SIG-M5 (cell line): Measurements from ENCODE around the gene PLSCR2.
"Not testable (repeated sequence)": the region's sequence is repeated elsewhere in the genome, so short reads cannot be mapped to it uniquely, and the experiment has no call there.

ENCODE experiments used
- DNase-seq: peaks from one replicate; lab custom pipeline; 2025; lab: John Stamatoyannopoulos, UW

PLSCR2 gene

DNA sequence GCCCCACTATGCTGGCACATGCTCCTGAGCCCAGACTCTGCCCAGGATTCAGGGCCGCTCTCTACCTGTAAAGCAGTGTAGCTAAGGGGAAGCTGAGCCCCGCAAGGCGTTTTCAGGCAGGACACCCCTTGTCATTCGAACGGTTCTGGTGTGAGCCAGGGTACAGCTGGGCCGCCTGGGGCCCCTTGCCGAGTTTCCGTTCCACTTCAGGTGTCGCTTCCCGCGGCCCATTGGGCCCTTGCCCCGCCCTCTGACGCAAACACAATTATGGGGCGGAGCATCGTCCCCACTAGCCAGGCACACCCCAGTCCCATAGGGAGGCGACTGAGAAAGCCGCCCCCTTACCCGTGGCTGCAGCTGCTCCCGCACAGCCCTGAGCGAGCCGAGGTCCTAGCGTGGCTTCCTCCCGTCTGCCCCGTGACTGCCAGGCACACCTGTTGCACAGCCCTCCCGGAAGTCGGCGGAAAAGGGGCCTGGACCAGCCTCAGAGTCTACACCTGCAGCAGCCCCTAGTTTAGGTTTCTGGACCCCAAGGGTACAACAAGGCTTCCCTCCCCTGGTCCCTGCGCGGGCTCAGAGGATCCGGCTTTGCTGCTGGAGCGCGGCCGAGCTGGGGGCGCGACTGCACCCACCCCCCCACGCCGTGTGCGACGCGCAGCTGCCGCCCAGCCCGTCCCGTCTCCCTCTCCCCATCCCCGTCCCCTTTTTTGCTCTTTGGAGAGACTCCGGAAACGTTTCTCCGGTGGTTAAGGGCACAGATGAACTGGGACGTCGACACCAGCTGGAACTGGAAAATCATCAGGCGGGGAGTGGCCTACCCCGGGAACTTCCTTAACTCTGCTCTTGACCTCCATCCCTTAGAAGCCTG lies at the start of gene PLSCR2:
PLSCR2 (minus strand) TSS at position 412 of the 868 bp plus-strand sequence. CDS start 9,657 bp downstream, outside the sequence.
- no peak for DNase-seq

DNA sequence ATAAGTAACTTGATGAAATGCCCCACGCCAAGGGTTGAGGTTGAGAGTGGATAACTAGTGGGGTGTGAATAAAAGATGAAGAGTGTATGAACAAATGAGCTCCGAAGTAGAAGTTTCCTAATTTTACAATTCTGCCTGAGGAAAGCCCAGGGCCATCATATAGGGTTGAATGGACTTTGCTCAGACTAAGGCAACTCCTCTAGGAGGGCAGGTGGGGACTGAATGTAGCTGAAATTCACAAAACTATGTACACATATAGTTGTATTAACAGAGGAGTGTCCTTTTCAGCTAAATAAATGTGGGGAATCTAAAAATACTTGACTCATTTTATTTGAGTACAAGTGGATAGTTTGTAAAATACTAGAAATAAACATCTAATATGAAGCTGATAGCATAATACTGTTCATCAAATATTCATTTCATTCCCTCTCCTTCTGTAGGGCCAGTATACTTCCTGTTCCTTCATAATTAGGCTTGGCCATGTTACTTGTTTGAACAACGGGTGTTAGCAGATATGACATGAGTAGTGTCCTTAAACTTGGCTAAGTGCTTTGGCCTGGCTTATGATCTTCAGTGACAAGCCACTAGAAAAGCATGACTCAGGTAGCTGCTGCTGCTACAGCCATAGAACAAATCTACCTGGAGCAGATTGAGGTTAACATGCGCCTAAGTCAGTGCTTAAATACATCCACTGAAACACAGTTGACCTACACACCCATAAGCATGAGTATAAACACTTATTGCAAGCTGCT lies 48.5 kb upstream of the PLSCR2 start:
- DNase-seq = no peak

DNA sequence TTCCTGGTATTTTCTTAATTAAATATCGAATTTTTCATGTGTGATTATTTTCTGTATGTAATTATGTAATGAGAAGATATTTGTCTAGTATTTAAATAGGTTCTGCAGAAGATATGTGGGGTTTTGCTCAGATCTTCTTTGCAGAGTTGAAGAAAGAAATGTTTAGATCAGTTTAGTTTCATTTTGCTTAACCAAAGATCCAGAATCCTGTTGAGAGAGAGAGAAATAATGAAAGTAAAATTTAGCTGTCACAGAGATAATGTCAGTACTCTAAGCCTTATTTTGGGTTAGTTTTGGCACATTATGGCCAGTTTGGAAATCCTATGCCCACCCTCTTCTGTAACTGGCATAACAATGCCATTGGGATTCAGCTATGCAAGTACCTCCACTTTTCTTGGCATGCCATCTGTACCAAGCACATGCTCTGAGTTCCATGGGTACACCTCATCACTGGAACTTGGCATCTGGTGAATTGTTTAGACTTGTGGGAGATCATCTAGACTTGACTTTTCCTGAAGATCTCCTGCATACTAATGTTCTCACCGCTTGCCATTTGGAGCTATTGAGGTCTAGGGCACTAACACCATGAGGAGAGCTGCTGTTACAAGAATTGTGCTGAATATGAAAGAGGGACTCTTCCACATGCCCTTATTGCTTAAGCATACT lies 44.2 kb upstream of the PLSCR2 start:
- no peak for DNase-seq

GRCh38 chr3:146511402-146512134 lies 42.2 kb upstream of the PLSCR2 start:
- DNase-seq = no peak

DNA sequence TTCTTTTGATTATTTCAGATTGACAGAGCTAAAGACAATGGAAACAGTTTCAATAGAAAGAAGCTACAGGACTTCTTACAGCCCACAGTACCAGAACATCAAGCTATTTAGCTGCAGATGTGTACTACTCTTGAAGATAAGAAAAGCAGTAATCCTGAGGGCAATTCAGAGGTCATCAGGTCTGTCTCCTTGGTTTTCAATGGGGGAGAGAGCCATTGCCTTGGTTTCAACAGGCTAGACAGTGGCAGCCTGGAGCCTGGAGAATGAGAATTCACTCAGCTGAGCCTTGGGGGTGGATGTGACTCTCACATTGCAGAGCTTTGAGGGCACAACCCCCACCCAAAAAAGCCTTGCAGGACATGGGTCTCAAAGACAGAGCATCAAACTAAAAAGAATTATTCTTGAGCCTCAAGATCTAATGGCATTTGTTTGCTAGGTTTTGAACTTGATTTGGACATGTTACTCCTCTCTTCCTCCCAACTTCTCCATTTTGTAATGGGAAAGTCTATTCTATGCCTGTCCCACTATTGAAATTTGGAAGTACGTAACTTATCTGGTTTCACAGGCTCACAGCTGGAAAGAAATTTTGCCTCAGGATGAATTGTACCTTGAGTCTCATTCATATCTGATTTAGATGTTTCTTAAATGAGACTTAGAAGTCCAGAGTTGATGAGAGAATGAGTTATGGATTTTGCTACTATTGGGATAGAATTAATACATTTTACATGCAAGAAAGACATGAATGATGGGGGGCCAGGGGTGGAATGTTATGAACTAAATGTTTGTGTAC lies 38.2 kb upstream of the PLSCR2 start:
- no peak for DNase-seq

DNA sequence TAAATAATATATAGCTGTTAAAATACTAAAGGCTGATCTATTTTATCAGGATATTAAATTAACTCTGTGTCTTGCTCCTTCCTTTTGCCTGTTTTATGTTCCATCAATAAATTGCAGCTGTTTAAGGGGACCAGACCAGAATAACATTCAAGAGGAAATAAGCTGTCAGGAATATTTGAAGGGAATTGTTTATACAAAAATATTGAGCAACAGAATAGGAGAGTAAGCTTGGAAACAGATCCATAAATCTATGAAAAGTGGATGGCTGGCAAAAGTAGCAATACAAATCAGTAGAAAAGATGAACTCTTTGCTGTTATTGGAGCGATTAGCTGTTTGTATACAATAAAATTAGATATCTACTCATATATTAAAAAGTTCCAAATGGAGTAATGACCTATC lies 36.2 kb upstream of the PLSCR2 start:
- no peak for DNase-seq

GRCh38 chr3:146504498-146505197 lies 35.3 kb upstream of the PLSCR2 start:
- no peak for DNase-seq

GRCh38 chr3:146503461-146504202 lies 34.3 kb upstream of the PLSCR2 start:
- no peak for DNase-seq

DNA sequence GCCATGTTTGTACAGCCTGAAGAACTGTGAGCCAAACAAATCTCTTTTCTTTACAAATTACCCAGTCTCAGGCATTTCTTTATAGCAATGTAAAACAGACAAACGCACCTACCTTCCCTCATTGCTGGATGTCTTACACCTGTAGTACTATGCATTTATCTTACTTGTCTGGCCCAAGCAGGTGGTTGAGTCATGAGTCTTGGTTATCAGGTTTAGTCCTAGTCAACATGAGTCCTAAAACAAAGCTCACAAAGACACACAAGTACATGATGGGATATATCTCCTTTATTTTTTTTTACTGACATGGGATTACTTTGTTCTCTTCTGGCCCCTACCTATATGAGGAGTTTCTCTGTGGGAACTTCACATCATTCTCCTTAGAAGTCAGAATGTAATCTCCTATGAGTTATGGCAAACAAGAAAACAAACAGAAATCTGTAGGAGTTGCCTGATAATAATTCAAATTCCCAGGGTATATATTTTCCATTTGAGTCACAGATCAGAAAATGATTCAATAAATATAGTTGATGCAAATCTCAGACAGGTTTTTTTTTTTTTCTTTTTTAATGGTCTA lies 33.6 kb upstream of the PLSCR2 start:
- DNase-seq = no peak

GRCh38 chr3:146501752-146502151 lies 32.4 kb upstream of the PLSCR2 start:
- no peak for DNase-seq

- no peak for DNase-seq
Observed at GRCh38 chr3:146499701-146500100, 30.3 kb upstream of the PLSCR2 start.

GRCh38 chr3:146498002-146498736 lies 28.8 kb upstream of the PLSCR2 start:
- no peak for DNase-seq

GRCh38 chr3:146497145-146497843 lies 27.9 kb upstream of the PLSCR2 start:
- DNase-seq = not testable (repeated sequence)

GRCh38 chr3:146496726-146497125 lies 27.4 kb upstream of the PLSCR2 start:
- DNase-seq = no peak

DNA sequence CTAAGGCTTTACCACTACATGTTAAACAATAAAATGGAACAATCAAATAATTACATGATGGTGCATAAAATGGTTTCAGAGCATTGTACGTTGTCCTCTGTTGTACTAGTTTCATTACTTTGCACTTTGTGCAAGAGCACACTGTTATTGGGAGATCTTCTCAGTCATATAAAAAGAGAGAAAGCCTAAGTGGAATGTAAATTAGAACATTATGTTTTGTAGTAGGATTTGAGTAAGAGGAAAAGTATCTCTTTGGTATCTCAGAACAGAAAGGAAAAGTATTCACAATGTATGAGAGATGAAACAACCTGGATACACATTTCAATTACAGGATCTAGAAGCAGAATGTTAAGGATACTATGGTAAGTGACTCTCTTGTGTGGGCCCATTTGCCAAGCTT lies 26.9 kb upstream of the PLSCR2 start:
- no peak for DNase-seq

DNA sequence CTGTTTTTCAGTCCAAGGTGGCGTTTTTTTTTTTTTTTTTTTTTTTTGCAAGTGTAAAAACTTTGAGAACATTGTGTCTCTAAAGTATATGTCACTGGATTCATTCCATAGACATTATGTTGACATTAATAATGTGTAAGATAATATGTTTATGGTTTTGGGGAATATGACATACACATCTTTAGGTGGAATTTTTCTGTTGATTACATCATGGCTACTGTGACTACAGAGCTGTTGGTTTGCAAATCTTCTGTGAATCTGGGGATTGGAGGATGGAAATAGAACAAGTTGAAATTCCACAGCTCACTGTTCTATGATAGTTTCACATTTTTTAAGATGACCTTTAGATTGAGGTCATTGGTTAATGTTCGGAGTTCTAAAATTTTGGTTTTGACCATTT lies 24.4 kb upstream of the PLSCR2 start:
- no peak for DNase-seq

GRCh38 chr3:146493221-146493620 lies 23.9 kb upstream of the PLSCR2 start:
- no peak for DNase-seq

DNA sequence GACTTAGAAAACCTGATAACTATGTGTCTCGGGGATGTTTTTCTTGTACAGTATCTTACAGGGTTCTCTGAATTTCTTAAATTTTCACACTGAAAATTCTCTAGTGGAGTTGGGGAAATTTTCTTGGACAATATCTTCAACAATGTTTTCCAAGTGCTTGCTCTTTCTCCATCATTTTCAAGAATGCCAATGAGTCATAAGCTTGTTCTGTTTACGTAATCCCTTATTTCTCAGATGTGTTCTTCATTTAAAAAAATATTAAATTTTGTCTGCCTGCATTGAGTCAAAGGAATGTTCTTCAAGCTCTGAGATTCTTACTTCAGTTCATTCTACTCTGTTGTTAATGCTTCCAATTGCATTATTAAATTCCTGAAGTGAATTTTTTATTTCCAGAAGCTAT lies 21.9 kb upstream of the PLSCR2 start:
- no peak for DNase-seq
